PC-9 (cell line): Measurements from ENCODE around the gene MAGI3. TPM values are rescaled to one million over a fixed set of nuclear protein-coding genes. Genes with fewer than 3 reads are reported as not detected.

Experiments used
- BruUV-seq: library from RNA; stranded (reverse); fragments of 400-500 nt; replicated peaks from 2 replicates; lab custom pipeline; 2021; lab: Mats Ljungman, UMichigan
- CTCF ChIA-PET: fragments of 300-600 bp; sonication (Branson Sonifier 250); formaldehyde crosslinking; loops from one replicate; lab custom pipeline; 2022; ENCODE audit warnings: antibody characterized with exemption; lab: Charles Lee
- POLR2A ChIA-PET: fragments of 300-600 bp; sonication (Branson Sonifier 250); formaldehyde crosslinking; loops from one replicate; lab custom pipeline; 2022; ENCODE audit warnings: antibody characterized with exemption; ENCODE audit not compliant: unreplicated experiment; lab: Charles Lee
- DNase-seq, 2 experiments: peaks; one replicate each; pipeline versions ENCODE4 v3.0.0 to v3.0.0-alpha.2; 2015 to 2022; ENCODE audit warnings: mixed read lengths in 1 of 2
- H2AFZ ChIP-seq: fragments of 200-600 bp; sonication (generic); 2 replicates; pipeline ENCODE4 v1.8.1; 2017; ENCODE audit warnings: antibody characterized with exemption
- H3F3A ChIP-seq: fragments of 200-600 bp; sonication (generic); 2 replicates; pipeline ENCODE4 v1.8.1; 2017; ENCODE audit warnings: antibody characterized with exemption, mild to moderate bottlenecking, low read depth; ENCODE audit not compliant: insufficient read depth
- H3K27ac ChIP-seq: fragments of 200-600 bp; sonication (generic); 2 replicates; pipeline ENCODE4 v1.6.1; 2016; ENCODE audit warnings: mixed run types
- H3K27me3 ChIP-seq: fragments of 200-600 bp; sonication (generic); 2 replicates; pipeline ENCODE4 v1.6.1; 2016; ENCODE audit warnings: low read depth, mixed run types; ENCODE audit not compliant: insufficient read depth
- H3K36me3 ChIP-seq: fragments of 200-600 bp; sonication (generic); 2 replicates; pipeline ENCODE4 v1.6.1; 2016; ENCODE audit warnings: low read depth, mixed run types
- H3K4me1 ChIP-seq: fragments of 200-600 bp; sonication (generic); replicated peaks from 2 replicates; pipeline ENCODE4 v1.6.1; 2016; ENCODE audit warnings: mixed run types; ENCODE audit not compliant: insufficient read depth
- H3K4me2 ChIP-seq: fragments of 200-600 bp; sonication (generic); 2 replicates; pipeline ENCODE4 v1.6.1; 2017; ENCODE audit warnings: mixed run types
- H3K4me3 ChIP-seq: fragments of 200-600 bp; sonication (generic); 2 replicates; pipeline ENCODE4 v1.6.1; 2016; ENCODE audit warnings: mixed run types
- H3K79me2 ChIP-seq: fragments of 200-600 bp; sonication (generic); 2 replicates; pipeline ENCODE4 v1.6.1; 2017; ENCODE audit warnings: low read depth, mixed run types
- H3K9me2 ChIP-seq: fragments of 200-600 bp; sonication (generic); 2 replicates; pipeline ENCODE4 v1.8.1; 2017; ENCODE audit warnings: mild to moderate bottlenecking; ENCODE audit not compliant: insufficient read depth
- H3K9me3 ChIP-seq: fragments of 200-600 bp; sonication (generic); 2 replicates; pipeline ENCODE4 v1.8.1; 2016; ENCODE audit warnings: low read depth; ENCODE audit not compliant: insufficient read depth
- H4K20me1 ChIP-seq: fragments of 200-600 bp; sonication (generic); 2 replicates; pipeline ENCODE4 v1.8.1; 2017; ENCODE audit not compliant: insufficient read depth
- EZH2 ChIP-seq: fragments of 200-600 bp; sonication (generic); IDR thresholded peaks from 2 replicates; pipeline ENCODE4 v1.8.0; 2017; ENCODE audit warnings: antibody characterized with exemption, low read depth
- intact Hi-C: fragments of 100-400 bp; cut with micrococcal nuclease; formaldehyde crosslinking; loops from one replicate; pipeline ENCODE4 v1.10.0; 2022; ENCODE audit not compliant: unreplicated experiment
- total RNA-seq: library from RNA; stranded (reverse); gene quantifications from 2 replicates; pipeline ENCODE4 v1.2.3, GENCODE V29; 2021
- TF ChIP-seq, protein P1 (sequence below): fragments of 200-600 bp; sonication (generic); conservative IDR thresholded peaks from 2 replicates; pipeline ENCODE4 v1.6.1; 2017; ENCODE audit warnings: mixed run types, antibody characterized with exemption, mild to moderate bottlenecking, moderate library complexity

Gene MAGI3
- total RNA-seq, 1 experiment from 2014 or later = 17.3 TPM

DNA sequence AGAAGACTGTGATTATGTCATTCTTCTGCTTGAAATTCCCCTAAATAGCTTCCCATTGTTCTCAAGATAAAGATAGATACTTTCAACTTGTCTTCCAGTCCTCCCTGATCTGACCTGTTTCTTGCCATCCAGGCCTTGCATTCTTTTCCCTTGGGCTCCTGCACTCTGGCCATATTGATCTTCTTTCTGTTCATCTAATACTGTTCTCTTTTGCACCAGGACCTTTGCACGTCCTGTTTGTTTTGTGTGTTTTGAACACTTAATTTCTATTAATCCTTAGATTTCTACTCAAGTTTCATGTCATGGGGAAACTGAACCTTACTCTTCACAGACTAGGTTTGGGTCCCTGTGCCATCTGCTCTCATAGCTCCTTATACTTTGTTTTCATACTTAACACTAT, 65.1 kb downstream of the MAGI3 start:
- H3K79me2 ChIP-seq = peaks cover 12% of the 10 kb centered on the region
- peaks cover 13% of the 10 kb centered on the region for H3K9me3 ChIP-seq
- H4K20me1 ChIP-seq = no peaks in the 10 kb centered on the region
- no peak overlapping the region for H3K4me3 ChIP-seq
- 0 out of 2 replicates have a peak, but pooled peaks cover 5% of the 10 kb centered on the region for H3K36me3 ChIP-seq
- peaks cover 22% of the 10 kb centered on the region for H3K4me1 ChIP-seq
- no peak overlapping the region for H3K4me2 ChIP-seq
- H3K9me2 ChIP-seq = no peaks in the 10 kb centered on the region
- no peak for TF ChIP-seq EZH2
- TF ChIP-seq, protein P1, sequence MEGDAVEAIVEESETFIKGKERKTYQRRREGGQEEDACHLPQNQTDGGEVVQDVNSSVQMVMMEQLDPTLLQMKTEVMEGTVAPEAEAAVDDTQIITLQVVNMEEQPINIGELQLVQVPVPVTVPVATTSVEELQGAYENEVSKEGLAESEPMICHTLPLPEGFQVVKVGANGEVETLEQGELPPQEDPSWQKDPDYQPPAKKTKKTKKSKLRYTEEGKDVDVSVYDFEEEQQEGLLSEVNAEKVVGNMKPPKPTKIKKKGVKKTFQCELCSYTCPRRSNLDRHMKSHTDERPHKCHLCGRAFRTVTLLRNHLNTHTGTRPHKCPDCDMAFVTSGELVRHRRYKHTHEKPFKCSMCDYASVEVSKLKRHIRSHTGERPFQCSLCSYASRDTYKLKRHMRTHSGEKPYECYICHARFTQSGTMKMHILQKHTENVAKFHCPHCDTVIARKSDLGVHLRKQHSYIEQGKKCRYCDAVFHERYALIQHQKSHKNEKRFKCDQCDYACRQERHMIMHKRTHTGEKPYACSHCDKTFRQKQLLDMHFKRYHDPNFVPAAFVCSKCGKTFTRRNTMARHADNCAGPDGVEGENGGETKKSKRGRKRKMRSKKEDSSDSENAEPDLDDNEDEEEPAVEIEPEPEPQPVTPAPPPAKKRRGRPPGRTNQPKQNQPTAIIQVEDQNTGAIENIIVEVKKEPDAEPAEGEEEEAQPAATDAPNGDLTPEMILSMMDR = no peak
- POLR2A ChIA-PET = no interaction called here
- intact Hi-C loops = loop anchor here (5.0 to 10.0 kb wide), 4 partner anchors 59 to 251 kb away; no protein-coding TSS in a partner anchor
- DNase-seq = no peak
- H3K27ac ChIP-seq = no peak overlapping the region
- H2AFZ ChIP-seq = no peak overlapping the region
- BruUV-seq = no TSS peak
- H3K27me3 ChIP-seq = no peaks in the 10 kb centered on the region
- CTCF ChIA-PET = no interaction called here
- H3F3A ChIP-seq = peaks cover 27% of the 10 kb centered on the region

DNA sequence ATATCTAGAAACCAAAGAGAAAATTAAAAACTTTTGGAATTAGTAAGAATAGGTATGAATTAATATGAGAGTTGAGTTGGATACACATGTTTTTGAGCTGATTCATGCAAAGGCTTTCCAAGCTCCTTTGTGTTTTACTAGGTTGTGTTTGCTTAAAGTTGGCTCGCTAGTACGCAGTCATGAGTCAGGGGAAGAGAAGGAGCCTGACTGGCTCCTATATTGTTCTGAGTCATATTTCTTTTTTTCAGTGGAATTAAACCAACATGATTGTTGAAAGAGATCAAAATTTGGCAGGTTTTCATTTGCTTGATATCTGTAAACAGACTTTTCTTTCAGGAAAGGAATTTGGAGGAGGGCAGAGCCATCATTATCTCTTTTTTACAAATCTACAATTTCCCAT, 66.7 kb downstream of the MAGI3 start:
- intact Hi-C loops = loop anchor here (2.0 to 10.0 kb wide), 5 partner anchors 58 to 252 kb away; partner anchors contain the start of gene MAGI3
- Histone ChIP-seq H3K4me3 (peak overlapping the region; percentile 36), H3K9me3 (peaks cover 13% of the 10 kb centered on the region), H2AFZ (peak overlapping the region; percentile 63), H3K79me2 (peaks cover 12% of the 10 kb centered on the region), H3K4me1 (peaks cover 22% of the 10 kb centered on the region), H3K27ac (peak overlapping the region; percentile 79), H3K27me3 (no peaks in the 10 kb centered on the region), H3K36me3 (0 out of 2 replicates have a peak, but pooled peaks cover 5% of the 10 kb centered on the region), H3K9me2 (no peaks in the 10 kb centered on the region), H4K20me1 (no peaks in the 10 kb centered on the region), H3F3A (peaks cover 27% of the 10 kb centered on the region), H3K4me2 (peak overlapping the region; percentile 73)
- peak; percentile 45 to 98 for DNase-seq
- ChIA-PET CTCF (no interaction called here), POLR2A (interaction anchor here (0.6 to 0.7 kb wide), 4 partner anchors 20 to 229 kb away, joined by 5 to 27 read pairs (median 23); no protein-coding TSS in a partner anchor)
- no TSS peak for BruUV-seq
- TF ChIP-seq EZH2 = no peak
- TF ChIP-seq, protein P1 = no peak

GRCh38 chr1:113459279-113459678, 69.0 kb downstream of the MAGI3 start:
- Histone ChIP-seq H3K9me3 (peaks cover 13% of the 10 kb centered on the region), H4K20me1 (no peaks in the 10 kb centered on the region), H3K4me2 (no peak overlapping the region), H3K27me3 (no peaks in the 10 kb centered on the region), H3F3A (peaks cover 27% of the 10 kb centered on the region), H2AFZ (no peak overlapping the region), H3K36me3 (0 out of 2 replicates have a peak, but pooled peaks cover 5% of the 10 kb centered on the region), H3K4me3 (no peak overlapping the region), H3K9me2 (no peaks in the 10 kb centered on the region), H3K27ac (no peak overlapping the region), H3K79me2 (peaks cover 12% of the 10 kb centered on the region), H3K4me1 (peaks cover 22% of the 10 kb centered on the region)
- BruUV-seq = no TSS peak
- POLR2A ChIA-PET = no interaction called here
- no peak for DNase-seq
- intact Hi-C loops = loop anchor here (5.0 to 10.0 kb wide), 4 partner anchors 56 to 254 kb away; no protein-coding TSS in a partner anchor
- CTCF ChIA-PET = no interaction called here
- TF ChIP-seq, protein P1 = no peak
- TF ChIP-seq EZH2 = no peak
